Hepatocyte (in vitro differentiated cells): ENCODE data around the gene LUZP2. TPM values are rescaled to one million over a fixed set of nuclear protein-coding genes. Genes with fewer than 3 reads are reported as not detected.

Experiments used
- DNase-seq: peaks from one replicate; pipeline ENCODE4 v3.0.0-alpha.2; 2016; ENCODE audit warnings: low spot score
- H2AFZ ChIP-seq: fragments of 200-600 bp; sonication (generic); 2 replicates; pipeline ENCODE4 v1.6.0; 2016; ENCODE audit warnings: antibody characterized with exemption, mild to moderate bottlenecking
- H3K27ac ChIP-seq: fragments of 200-600 bp; sonication (generic); 2 replicates; pipeline ENCODE4 v1.5.1; 2016; ENCODE audit warnings: mild to moderate bottlenecking
- H3K27me3 ChIP-seq: fragments of 200-600 bp; sonication (generic); 2 replicates; pipeline ENCODE4 v1.6.1; 2016
- H3K36me3 ChIP-seq: fragments of 200-600 bp; sonication (generic); replicated peaks from 2 replicates; pipeline ENCODE4 v1.5.1; 2016; ENCODE audit warnings: low read depth; ENCODE audit not compliant: insufficient read depth
- H3K4me1 ChIP-seq: fragments of 200-600 bp; sonication (generic); 2 replicates; pipeline ENCODE4 v1.5.1; 2016; ENCODE audit warnings: mild to moderate bottlenecking, moderate library complexity; ENCODE audit not compliant: insufficient read depth
- H3K4me2 ChIP-seq: fragments of 200-600 bp; sonication (generic); 2 replicates; pipeline ENCODE4 v1.6.0; 2016
- H3K4me3 ChIP-seq: fragments of 200-600 bp; sonication (generic); 2 replicates; pipeline ENCODE4 v1.5.1; 2016; ENCODE audit warnings: mild to moderate bottlenecking
- H3K79me2 ChIP-seq: fragments of 200-600 bp; sonication (generic); 2 replicates; pipeline ENCODE4 v1.6.0; 2017; ENCODE audit warnings: mild to moderate bottlenecking
- H3K9me2 ChIP-seq: fragments of 200-600 bp; sonication (generic); replicated peaks from 2 replicates; pipeline ENCODE4 v1.6.0; 2017; ENCODE audit warnings: mild to moderate bottlenecking; ENCODE audit not compliant: insufficient read depth
- H3K9me3 ChIP-seq: fragments of 200-600 bp; sonication (generic); 2 replicates; pipeline ENCODE4 v1.5.1; 2016; ENCODE audit warnings: low read depth, mild to moderate bottlenecking
- H4K20me1 ChIP-seq: fragments of 200-600 bp; sonication (generic); 2 replicates; pipeline ENCODE4 v1.6.0; 2016; ENCODE audit warnings: mild to moderate bottlenecking; ENCODE audit not compliant: insufficient read depth, poor library complexity, severe bottlenecking
- CTCF ChIP-seq: fragments of 200-600 bp; sonication (generic); IDR thresholded peaks from 2 replicates; pipeline ENCODE4 v1.5.1; 2016; ENCODE audit warnings: antibody characterized with exemption, mild to moderate bottlenecking; ENCODE audit not compliant: poor library complexity
- EZH2 ChIP-seq: fragments of 200-600 bp; sonication (generic); IDR thresholded peaks from 2 replicates; pipeline ENCODE4 v1.6.1; 2016; ENCODE audit warnings: antibody characterized with exemption, mild to moderate bottlenecking, borderline replicate concordance
- EZH2phosphoT487 ChIP-seq: fragments of 200-600 bp; sonication (generic); IDR thresholded peaks from one replicate; pipeline ENCODE4 v1.6.1; 2018; ENCODE audit warnings: antibody characterized with exemption, mild to moderate bottlenecking, low read depth, moderate library complexity; ENCODE audit not compliant: unreplicated experiment, severe bottlenecking
- WGBS: methylation state at CpG from one replicate; pipeline ENCODE4 v1.1.6; 2016; ENCODE audit warnings: low lambda C conversion rate; ENCODE audit errors: missing lambda C conversion rate; 5-methylcytosine and 5-hydroxymethylcytosine counted together
- polyA plus RNA-seq: library from polyadenylated mRNA; unstranded; fragments of >200 nt; fragmentation: Nextera tagmentation; extraction: Ambion mirVana; gene quantifications from 2 replicates; pipeline ENCODE4 v1.2.1, GENCODE V29; 2016
- total RNA-seq: library from RNA; depleted of rRNA; stranded (reverse); fragments of >200 nt; gene quantifications from 2 replicates; pipeline ENCODE4 v1.2.3, GENCODE V29; 2014

LUZP2 gene
- total and polyA plus RNA-seq, 2 experiments from 2014 or later, result 2.2 to 7.9 TPM

GRCh38 chr11:24642648-24643047, 145.8 kb downstream of the LUZP2 start:
- Histone ChIP-seq H3K4me2 (no peak overlapping the region), H3K9me2 (no peaks in the 10 kb centered on the region), H3K27ac (no peak overlapping the region), H3K27me3 (no peaks in the 10 kb centered on the region), H4K20me1 (no peaks in the 10 kb centered on the region), H3K4me3 (no peak overlapping the region), H3K9me3 (no peaks in the 10 kb centered on the region), H3K36me3 (no peaks in the 10 kb centered on the region), H3K79me2 (no peaks in the 10 kb centered on the region), H3K4me1 (no peaks in the 10 kb centered on the region), H2AFZ (no peak overlapping the region)
- DNase-seq, result no peak
- no peak for TF ChIP-seq EZH2

GRCh38 chr11:24645563-24645962, 148.7 kb downstream of the LUZP2 start:
- no peaks in the 10 kb centered on the region for H3K9me3 ChIP-seq
- no peaks in the 10 kb centered on the region for H3K4me1 ChIP-seq
- H3K36me3 ChIP-seq, result no peaks in the 10 kb centered on the region
- H3K9me2 ChIP-seq, result no peaks in the 10 kb centered on the region
- H4K20me1 ChIP-seq, result no peaks in the 10 kb centered on the region
- no peak overlapping the region for H2AFZ ChIP-seq
- no peak overlapping the region for H3K4me2 ChIP-seq
- H3K27ac ChIP-seq, result no peak overlapping the region
- TF ChIP-seq CTCF (no peak), EZH2phosphoT487 (no peak), EZH2 (no peak)
- H3K27me3 ChIP-seq, result no peaks in the 10 kb centered on the region
- no peak overlapping the region for H3K4me3 ChIP-seq
- H3K79me2 ChIP-seq, result no peaks in the 10 kb centered on the region
- no peak for DNase-seq

- no peaks in the 10 kb centered on the region for H3K9me2 ChIP-seq
- WGBS, result 93% methylated on average over 2 of the region's 2 CpGs
- H3K36me3 ChIP-seq, result no peaks in the 10 kb centered on the region
- no peaks in the 10 kb centered on the region for H3K9me3 ChIP-seq
- no peaks in the 10 kb centered on the region for H4K20me1 ChIP-seq
- no peak overlapping the region for H2AFZ ChIP-seq
- no peak overlapping the region for H3K27ac ChIP-seq
- no peak overlapping the region for H3K4me3 ChIP-seq
- TF ChIP-seq CTCF (no peak), EZH2phosphoT487 (no peak), EZH2 (no peak)
- H3K27me3 ChIP-seq, result no peaks in the 10 kb centered on the region
- H3K4me2 ChIP-seq, result no peak overlapping the region
- no peaks in the 10 kb centered on the region for H3K4me1 ChIP-seq
- no peaks in the 10 kb centered on the region for H3K79me2 ChIP-seq
- DNase-seq, result no peak
Measured at GRCh38 chr11:24651873-24652272, 155.0 kb downstream of the LUZP2 start.

- Histone ChIP-seq H3K4me2 (no peak overlapping the region), H3K4me3 (no peak overlapping the region), H4K20me1 (no peaks in the 10 kb centered on the region), H3K27ac (no peak overlapping the region), H3K4me1 (no peaks in the 10 kb centered on the region), H3K9me2 (no peaks in the 10 kb centered on the region), H3K27me3 (no peaks in the 10 kb centered on the region), H3K79me2 (no peaks in the 10 kb centered on the region), H3K9me3 (no peaks in the 10 kb centered on the region), H3K36me3 (no peaks in the 10 kb centered on the region), H2AFZ (no peak overlapping the region)
- 90% methylated on average over 4 of the region's 4 CpGs for WGBS
- no peak for DNase-seq
- TF ChIP-seq CTCF, result no peak
- TF ChIP-seq EZH2, result no peak
- no peak for TF ChIP-seq EZH2phosphoT487
Measured at GRCh38 chr11:24653901-24654300, 157.0 kb downstream of the LUZP2 start.
